GM19468 (cell line): ENCODE measurements around the gene KLF11.
"Not testable (repeated sequence)": the region's sequence is repeated elsewhere in the genome, so short reads cannot be mapped to it uniquely, and the experiment has no call there.

ENCODE experiments used
- ATAC-seq: cut with Tn5 transposase; IDR thresholded peaks from one replicate; pipeline ENCODE4 v1.9.1; 2021; ENCODE audit warnings: mild to moderate bottlenecking, moderate library complexity, moderate number of reproducible peaks; ENCODE audit not compliant: unreplicated experiment; ENCODE audit errors: extremely low read depth

Gene KLF11

GRCh38 chr2:10008809-10009176 is 34.6 kb upstream of the KLF11 start:
- no peak for ATAC-seq

- no peak for ATAC-seq
Observed at GRCh38 chr2:10009271-10009810, 34.0 kb upstream of the KLF11 start.

- no peak for ATAC-seq
Observed at GRCh38 chr2:10009811-10010781, 33.3 kb upstream of the KLF11 start.

- ATAC-seq = not testable (repeated sequence)
Observed at GRCh38 chr2:10010861-10011605, 32.3 kb upstream of the KLF11 start.

- not testable (repeated sequence) for ATAC-seq
Observed at GRCh38 chr2:10011606-10012325, 31.6 kb upstream of the KLF11 start.

- ATAC-seq = not testable (repeated sequence)
Observed at GRCh38 chr2:10012366-10012962, 30.9 kb upstream of the KLF11 start.

GRCh38 chr2:10012963-10013461 is 30.3 kb upstream of the KLF11 start:
- no peak for ATAC-seq

GRCh38 chr2:10013651-10014417 is 29.5 kb upstream of the KLF11 start:
- ATAC-seq = not testable (repeated sequence)

GRCh38 chr2:10014418-10015190 is 28.7 kb upstream of the KLF11 start:
- no peak for ATAC-seq

- ATAC-seq = not testable (repeated sequence)
Observed at GRCh38 chr2:10015376-10015989, 27.9 kb upstream of the KLF11 start.

GRCh38 chr2:10016001-10016801 is 27.1 kb upstream of the KLF11 start:
- no peak for ATAC-seq

- no peak for ATAC-seq
Observed at GRCh38 chr2:10016802-10017258, 26.5 kb upstream of the KLF11 start.

- no peak for ATAC-seq
Observed at GRCh38 chr2:10017313-10017941, 25.9 kb upstream of the KLF11 start.

GRCh38 chr2:10019174-10019573 is 24.2 kb upstream of the KLF11 start:
- ATAC-seq = no peak

- ATAC-seq = no peak
Observed at GRCh38 chr2:10019602-10020400, 23.5 kb upstream of the KLF11 start.

- ATAC-seq = no peak
Observed at GRCh38 chr2:10022041-10022421, 21.3 kb upstream of the KLF11 start.
